Stimulated activated CD8-positive, alpha-beta memory T cell treated with anti-CD3 and anti-CD28 coated beads, Interleukin-7, amount 100 ng/mL, for 1 hour (primary cell): Measurements from ENCODE around the gene TBC1D22A.
"Not testable (repeated sequence)": the region's sequence is repeated elsewhere in the genome, so short reads cannot be mapped to it uniquely, and the experiment has no call there.

Source experiments
- DNase-seq, 2 donors: peaks; one replicate each; pipeline ENCODE4 v3.0.0-alpha.2; 2020; ENCODE audit warnings: low read depth in 2 of 2

The TBC1D22A gene

DNA sequence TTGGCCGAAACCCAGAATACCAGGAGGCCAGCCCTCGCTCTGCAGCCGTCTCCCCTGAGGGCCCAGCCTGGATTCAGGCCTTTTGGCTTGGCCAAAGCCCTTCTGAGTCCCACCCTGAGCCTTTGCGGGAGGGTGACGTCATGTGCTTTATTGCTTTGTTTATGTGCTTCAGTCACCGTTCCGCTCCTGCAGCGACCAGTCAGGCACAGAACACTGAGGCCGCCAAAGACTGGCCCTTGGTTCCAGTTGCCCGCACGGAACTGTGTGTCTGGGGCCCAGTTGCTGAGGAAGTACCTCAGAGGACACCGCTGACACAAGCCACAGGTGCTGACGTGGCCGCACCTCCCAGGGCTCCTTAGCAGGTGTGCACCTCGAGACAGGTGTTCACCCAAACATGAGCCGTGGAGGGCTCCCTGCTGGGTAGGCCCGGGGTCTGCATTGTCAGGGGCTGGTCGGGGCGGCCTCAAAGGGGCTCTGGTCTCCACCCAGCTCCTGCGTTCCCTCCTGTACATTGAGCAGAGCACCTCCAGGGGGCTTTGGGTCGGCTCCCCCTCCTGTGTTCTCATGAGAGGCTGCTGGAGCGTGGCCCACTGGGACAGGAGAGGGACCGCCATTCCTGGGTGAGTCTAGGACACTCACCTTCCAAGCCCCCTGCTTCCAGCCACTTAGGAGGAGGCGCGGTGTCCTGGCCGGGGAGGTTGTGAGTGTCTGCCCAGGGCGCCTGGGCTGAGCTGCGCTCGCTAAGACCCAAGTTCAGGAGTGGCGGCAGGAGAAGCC is 376.8 kb downstream of the TBC1D22A start:
- DNase-seq: no peak

DNA sequence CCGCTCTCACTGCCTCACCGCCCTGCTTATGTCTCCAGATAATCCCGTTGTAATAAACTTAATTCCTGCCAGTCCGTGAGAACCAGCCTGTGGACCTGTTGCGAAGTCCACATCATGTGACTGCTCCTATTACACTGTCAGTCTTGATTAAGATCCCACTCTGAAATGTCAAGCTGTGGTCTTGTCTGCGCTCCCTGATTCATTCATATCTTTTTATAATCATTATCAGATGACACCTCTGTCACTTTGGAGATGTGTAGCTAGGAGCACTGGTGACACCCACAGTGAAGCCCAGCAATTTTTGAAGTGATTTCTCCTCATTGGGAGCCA is 377.3 kb downstream of the TBC1D22A start:
- no peak for DNase-seq

DNA sequence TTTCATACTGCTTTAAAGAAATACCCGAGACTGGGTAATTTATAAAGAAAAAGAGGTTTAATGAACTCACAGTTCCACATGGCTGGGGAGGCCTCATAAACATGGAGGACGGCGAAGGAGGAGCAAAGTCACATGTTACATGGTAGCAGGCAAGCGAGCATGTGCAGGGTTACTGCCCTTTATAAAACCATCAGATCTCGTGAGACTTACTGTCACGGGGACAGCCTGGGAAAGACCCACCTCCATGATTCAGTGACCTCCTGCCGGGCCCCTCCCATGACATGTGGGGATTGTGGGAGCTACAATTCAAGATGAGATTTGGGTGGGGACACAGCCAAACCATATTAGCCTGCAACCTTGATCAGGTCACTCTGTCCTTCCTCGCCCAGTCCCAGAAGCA is 378.5 kb downstream of the TBC1D22A start:
- not testable (repeated sequence) for DNase-seq

- no peak for DNase-seq
These were observed 380.1 kb downstream of the TBC1D22A start for GRCh38 chr22:47142427-47143046.

GRCh38 chr22:47143249-47143938 is 380.9 kb downstream of the TBC1D22A start:
- DNase-seq: no peak

DNA sequence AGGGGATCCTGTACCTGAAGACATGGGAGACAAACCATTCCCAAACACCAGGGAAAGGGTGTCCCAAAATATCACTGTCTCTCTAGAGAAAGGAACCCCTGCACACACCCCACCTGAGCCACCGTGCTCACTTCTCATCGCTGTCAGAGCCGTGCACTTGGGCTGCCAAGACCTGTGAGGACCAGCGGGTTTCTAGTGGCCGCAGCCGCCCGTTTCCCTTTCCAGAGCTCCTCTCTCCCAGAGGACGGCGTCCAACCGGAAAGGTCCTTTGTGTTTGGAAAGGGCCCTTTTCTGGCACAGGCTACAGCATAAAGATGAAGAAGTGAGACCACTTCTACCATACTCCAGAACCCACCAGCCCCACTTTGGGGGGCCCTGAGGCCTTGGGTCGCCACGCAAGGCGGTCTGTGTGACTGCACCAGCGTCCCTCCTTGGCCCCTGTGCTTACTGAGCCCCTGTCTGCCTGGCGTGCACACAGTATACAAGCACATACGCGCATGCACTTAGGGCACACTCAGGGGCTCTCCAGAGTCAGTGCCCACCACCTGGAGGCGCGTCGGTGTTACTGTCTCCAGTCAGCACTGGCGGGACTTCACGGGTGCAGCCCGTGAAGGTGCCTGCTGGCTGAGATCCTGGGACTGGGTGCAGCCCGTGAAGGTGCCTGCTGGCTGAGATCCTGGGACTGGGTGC is 381.8 kb downstream of the TBC1D22A start:
- no peak for DNase-seq

DNA sequence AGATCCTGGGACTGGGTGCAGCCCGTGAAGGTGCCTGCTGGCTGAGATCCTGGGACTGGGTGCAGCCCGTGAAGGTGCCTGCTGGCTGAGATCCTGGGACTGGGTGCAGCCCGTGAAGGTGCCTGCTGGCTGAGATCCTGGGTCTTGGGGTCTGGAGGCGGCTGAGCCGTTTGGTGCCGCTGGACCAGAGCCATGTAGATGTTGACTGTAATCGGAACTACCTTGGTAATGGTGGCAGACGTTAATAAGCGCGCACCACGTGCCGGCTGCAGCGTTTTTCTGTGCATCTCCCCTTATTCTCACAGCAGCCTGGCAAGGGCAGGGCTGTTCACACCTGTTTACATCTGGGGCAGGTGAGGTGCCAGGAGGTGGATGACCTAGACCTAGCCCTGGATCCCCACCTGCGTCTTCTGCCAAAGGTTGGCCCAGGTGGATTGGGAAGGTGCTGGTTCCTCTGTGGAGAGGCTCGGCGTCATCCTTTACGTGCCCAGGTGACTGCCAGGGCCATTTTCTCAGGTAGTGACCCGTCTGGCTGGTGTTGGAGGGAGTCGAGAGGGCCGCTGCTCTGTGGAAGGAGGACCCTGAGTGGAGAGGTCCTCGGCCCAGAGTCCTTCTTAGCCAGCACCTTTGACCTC is 382.5 kb downstream of the TBC1D22A start:
- DNase-seq: no peak

DNA sequence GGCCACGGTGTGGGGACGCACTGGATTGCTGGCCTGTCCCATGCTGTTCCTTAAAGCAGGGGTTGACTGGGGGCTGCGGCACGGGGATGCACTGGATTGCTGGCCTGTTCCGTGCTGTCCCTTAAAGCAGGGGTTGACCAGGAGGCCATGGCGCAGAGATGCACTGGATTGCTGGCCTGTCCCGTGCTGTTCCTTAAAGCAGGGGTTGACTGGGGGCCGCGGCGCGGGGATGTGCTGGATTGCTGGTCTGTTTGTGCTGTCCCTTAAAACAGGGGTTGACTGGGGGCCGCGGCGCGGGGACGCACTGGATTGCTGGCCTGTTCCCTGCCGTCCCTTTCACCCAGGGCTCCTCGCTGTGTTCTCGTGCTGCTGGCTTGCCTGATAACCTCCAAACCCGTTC is 383.4 kb downstream of the TBC1D22A start:
- no peak for DNase-seq

DNA sequence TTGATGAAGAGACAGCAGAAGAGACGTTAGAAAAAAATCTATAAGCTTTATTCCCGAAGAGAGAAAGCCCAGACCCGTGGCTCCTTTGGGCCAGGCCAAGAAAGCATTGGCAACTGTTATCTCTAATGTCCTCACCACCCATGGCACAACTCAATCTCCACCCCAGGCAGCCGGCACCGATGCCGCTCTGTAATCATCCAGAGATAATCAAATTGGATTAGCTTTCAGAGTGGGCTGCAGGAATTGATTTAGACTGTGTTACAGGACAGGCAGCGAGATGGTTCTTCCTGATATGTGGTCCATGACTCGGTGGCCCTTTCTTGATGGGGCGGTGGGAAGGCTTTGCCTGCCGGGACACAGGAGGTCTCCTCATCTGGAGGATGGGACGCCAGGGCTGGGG is 383.9 kb downstream of the TBC1D22A start:
- no peak for DNase-seq

GRCh38 chr22:47146941-47147340 is 384.5 kb downstream of the TBC1D22A start:
- DNase-seq: no peak

DNA sequence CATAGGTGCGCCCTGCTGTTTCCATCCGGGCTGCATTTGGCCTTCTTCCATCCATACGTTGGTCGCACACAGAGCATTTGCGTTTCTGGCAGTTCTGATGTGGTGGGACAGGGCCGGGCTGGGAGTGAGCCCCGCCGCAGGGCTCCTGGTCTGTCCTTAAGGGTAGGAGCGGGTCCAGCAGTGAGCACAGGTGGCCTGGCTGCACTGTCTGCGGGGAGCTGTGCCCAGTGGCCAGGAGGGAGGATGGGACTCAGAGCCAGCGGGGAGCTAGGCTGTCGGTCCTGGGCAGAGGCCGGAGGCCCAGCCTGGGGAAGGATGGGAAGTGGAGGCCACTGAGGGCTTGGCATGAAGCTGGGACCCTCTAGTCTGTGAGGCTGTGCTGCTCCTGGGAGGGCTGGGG is 385.1 kb downstream of the TBC1D22A start:
- no peak for DNase-seq

DNA sequence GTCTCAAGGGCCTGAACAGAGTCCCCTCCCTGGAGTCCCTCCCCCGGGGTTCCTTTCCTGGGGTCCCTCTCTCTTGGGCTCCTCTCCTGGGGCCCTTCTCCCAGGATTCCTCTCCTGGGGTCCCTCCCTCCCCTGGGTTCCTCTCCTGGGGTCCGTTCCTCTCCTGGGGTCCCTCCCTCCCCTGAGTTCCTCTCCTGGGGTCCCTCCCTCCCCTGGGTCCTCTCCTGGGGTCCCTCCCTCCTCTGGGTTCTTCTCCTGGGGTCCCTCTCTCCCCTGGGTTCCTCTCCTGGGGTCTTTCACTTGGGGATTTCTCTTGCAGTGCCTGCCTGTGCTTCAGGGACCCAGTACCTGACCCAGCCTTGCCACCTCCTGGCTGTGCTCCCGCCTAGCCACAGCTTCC is 386.1 kb downstream of the TBC1D22A start:
- no peak for DNase-seq

DNA sequence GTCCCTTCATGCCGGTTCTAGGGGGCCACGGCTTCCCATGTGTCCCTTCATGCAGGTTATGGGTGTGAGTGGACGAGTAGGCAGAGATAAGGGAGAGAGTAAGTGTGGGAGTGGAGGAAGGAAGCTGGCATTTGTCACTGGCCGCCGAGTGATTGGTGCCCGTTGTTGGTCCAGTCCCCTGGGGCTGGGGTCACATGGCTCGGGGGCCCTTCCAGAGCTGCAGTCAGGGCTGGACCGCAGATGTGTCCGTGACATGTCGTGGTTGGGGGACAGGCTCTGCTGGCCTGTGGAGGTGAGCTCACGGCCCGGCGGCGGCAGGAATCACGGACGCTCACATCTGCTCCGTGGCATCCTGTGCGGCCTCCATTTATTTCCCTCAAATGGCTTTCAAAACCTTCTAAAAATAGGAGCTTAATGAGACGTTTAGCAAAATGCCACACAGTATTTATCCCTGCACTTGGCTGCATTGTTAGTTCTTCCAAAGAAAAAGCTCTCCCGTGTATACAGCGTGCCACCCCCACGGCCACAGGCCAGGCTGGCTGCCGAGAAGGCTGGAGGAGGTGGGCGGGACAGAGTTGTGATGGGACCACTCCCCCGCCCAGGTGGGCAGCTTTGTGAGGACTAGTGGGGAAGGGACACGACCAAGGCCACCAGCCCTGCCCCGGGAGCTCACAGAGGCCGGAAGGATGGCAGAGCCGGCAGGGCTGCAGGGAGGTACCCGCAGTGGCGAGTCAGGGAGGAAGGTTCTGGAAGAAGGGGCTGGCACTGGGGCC is 386.7 kb downstream of the TBC1D22A start:
- no peak for DNase-seq

- no peak for DNase-seq
These were observed 387.5 kb downstream of the TBC1D22A start for GRCh38 chr22:47149976-47150375.

GRCh38 chr22:47150426-47150825 is 388.0 kb downstream of the TBC1D22A start:
- DNase-seq: no peak

DNA sequence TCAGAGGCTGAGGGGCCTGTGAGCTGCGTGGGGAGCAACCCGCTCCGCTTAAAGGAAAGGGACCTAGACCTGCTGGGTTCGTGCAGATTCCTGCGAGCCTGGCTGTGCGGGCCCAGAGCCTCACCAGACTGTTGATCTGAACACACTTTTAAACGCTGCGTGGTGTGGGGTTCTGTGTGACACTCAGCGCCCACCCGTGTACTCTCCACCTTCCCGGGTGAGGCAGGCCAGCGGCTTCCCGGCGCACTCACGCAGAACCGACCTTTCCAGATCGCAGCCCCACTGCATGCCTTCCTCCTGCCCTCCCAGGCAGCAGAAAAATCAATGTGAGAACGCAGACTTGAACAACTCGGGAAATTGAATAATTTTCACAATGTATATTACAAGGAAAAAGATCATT is 388.6 kb downstream of the TBC1D22A start:
- no peak for DNase-seq

DNA sequence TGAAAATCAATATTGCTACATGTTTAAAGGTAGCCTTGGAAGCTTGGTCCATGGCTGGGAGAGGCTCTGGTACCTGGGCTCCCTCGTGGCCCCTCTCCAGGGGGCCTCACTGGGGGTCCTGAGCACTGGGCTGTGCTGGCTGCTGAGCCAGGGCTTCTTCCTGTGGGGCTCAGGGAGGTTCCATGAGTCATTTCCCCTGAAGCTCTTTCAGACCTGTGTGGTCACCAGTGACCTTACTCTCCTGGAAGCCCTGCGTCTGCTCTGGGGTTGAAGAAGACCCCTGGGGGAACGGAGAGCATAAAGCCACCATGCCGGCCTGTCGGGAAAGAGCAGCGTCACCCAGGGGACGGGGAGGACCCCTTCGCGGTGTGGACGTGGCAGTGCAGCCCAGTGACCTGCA is 389.0 kb downstream of the TBC1D22A start:
- no peak for DNase-seq

DNA sequence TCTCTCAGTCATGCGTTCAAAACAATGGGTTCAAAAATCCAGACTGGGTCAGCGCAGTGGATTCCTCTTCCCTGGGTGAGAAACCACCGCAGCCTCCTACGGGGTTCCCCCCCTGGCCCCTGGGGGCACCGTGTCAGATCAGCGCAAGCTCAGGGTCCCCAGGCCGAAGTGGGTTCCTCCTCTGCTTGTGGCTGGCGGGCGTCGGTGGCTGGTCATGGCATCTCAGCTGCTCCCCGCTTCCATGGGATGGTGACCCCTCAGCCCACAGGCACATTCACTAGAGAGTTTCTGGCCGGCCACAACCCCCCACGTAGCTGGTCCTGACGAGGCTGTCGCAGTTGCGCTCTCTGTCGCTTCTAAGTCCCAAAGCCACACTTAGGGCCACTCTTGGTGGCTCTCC is 389.8 kb downstream of the TBC1D22A start:
- no peak for DNase-seq

DNA sequence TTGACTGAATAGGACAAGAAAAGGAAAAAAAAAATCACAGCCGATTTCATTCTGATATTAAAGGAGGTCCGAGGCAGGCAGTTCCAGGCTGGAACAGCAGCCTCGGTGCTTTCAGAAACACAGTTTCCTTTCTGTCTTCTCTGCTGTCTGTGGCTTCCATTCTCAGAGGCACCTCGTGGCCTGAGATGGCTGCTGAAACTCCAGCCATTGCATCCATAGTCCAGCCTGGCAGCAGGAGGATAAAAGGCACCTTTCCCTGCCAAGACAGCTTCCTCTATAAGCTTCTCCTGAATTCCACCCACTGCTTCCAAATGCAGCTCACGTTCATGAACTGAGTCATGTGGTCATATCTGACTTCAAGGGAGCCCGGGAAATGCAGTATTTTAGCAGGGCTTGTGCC is 390.5 kb downstream of the TBC1D22A start:
- DNase-seq: no peak

DNA sequence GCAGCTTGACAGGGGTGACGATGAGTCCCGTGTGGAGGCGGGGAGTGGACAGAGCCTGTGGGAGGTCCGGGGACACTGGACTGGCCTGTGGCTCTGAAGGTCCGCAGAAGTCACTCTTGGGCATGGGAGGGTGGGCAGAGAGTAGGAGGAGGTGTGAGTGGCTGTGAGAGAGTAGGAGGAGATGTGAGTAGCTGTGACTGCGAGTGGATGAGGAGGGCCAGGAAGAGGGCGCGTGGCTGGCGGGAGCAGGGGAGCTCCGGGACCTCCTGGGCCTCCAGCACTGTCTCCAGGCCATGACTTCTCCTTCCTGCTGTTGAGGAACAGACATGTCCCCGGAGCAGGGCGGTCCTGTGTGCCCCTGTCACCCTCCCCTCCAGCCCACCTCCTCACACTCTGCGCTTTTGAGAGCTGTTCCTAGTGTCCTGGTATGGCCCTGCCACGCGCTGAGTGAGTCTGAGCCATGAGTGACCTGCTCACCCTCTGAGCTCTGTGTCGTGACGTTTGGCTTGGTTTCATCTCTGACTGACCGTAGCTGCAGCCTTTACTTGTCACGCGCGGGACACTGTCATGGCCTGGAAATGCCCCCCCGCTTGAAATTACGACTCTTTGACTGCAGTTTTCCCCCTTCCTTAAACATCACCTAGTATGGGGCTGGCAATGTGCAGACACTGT is 391.5 kb downstream of the TBC1D22A start:
- no peak for DNase-seq

DNA sequence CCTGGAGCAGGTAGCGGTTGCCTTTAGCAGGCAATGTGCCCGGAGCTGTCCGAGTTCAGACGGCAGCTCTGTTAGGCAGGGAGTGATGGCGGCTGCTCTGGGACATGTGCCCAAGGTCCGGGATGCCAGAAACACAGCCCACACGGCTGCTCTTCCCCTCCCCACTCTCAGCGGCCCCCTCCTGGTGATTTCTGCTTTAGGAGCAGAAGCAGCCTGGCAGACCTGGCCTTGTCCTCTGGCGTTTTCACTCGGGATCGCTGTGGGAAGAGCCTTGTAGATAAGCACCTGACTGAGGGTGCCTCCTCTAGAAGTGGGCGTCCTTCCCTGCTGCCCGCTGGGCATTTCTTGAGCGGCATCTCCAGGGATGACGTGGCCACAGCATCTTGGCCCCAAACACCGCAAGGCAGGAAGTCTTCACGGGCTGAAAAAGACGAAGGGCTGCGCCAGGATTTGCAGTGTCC is 392.2 kb downstream of the TBC1D22A start:
- DNase-seq: no peak
